CD4-positive, alpha-beta T cell treated with Interferon gamma for 1 hour (primary cell): ENCODE data around the gene DLG2.
"Not testable (repeated sequence)": the region's sequence is repeated elsewhere in the genome, so short reads cannot be mapped to it uniquely, and the experiment has no call there.

Source experiments
- DNase-seq: peaks from one replicate; pipeline ENCODE4 v3.0.0-alpha.2; 2020

The DLG2 gene

GRCh38 chr11:85301895-85302678, 325.1 kb downstream of the DLG2 start:
- DNase-seq: no peak

DNA sequence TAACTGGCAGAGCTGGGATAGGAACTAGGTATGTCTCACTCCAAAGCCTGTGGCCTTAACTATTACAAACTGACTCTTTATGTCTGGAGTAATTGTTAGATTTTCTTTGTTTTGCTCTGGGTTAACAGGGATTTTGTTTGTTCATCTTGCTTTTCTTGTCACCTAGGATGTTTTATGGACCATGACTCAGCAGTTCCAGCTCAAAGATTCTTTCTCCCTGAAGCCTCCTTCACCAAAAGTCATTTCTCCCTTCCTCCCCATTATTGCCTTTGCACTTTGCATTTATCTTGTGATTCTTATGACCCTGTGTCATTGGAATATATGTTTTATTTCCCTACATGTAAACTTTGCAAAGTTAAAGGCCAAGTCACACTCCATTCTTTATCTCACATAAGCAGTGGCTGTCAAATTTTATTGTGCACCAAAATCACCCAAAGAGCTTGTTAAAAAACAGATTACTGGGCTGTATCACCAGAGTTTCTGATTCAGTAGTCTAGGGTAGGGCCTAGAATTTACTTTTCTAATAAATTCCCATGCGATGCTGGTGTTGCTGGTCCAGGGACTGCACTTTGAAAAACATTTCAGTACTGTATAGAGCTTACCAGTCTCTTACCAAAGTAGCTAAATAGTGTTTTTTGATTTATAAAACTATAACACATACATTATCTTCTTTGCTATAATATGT, 327.7 kb downstream of the DLG2 start:
- DNase-seq: no peak

GRCh38 chr11:85295694-85296271, 331.4 kb downstream of the DLG2 start:
- no peak for DNase-seq

DNA sequence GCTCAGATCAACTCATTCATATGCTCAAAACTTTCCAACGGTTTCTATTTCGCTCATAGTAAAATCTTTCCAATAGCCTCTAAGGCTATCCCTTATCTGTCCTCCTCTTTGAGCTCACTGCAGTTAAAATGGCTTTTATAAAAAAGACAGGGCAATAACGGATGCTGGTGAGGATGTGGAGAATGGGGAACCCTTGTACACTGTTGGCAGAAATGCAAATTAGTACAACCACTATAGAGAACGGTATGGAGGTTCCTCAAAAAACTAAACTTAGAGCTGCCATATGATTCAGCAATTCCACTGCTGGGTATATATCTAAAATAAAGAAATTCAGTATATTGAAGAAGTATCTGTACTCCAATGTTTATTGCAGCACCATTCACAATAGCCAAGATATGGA, 345.6 kb downstream of the DLG2 start:
- DNase-seq: no peak

- no peak for DNase-seq
These were observed 347.9 kb downstream of the DLG2 start for GRCh38 chr11:85279267-85279666.

- no peak for DNase-seq
These were observed 349.5 kb downstream of the DLG2 start for GRCh38 chr11:85277693-85278092.

GRCh38 chr11:85276332-85276731, 350.8 kb downstream of the DLG2 start:
- DNase-seq: no peak

GRCh38 chr11:85270315-85270714, 356.8 kb downstream of the DLG2 start:
- DNase-seq: not testable (repeated sequence)

- no peak for DNase-seq
These were observed 358.0 kb downstream of the DLG2 start for GRCh38 chr11:85269109-85269508.

- DNase-seq: no peak
These were observed 360.5 kb downstream of the DLG2 start for GRCh38 chr11:85266646-85267045.

DNA sequence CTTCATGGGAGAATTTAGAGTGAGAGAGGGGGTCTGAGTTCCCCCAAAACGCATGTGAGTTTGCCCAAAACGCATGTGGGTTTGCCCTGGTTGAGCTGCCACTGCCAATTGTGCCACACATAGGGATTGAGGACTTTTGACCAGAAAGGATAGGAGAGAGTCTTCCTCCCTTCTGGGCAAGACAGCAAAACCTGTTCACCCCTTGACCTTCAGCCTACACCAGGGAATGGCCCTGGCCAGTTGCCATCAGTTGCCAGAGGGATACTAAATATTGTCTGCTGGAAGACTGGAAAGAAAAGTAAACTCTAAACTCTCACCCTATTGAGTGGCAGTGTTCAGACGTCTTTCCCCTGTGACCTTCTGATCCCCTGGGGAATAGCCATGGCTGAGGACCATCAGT, 363.8 kb downstream of the DLG2 start:
- DNase-seq: no peak

DNA sequence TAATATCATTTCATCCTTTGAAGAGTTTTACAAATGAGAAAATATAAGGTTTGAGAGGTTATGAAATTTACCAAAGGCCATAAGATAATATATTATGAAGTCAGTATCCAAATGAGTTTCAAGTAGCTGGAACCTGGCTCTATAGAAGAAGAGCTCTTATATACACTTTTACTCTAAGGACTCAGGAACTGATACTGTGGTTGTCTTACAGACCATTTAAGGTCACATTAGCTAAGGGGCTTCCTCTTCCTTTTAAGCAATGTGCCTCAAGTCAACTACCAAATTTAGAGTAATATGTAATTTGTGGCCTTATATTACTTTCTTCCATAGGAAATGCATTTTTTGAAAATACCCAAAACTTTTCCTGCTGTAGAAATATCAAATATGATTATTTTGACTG, 369.3 kb downstream of the DLG2 start:
- DNase-seq: no peak

- DNase-seq: no peak
These were observed 370.7 kb downstream of the DLG2 start for GRCh38 chr11:85256433-85256832.

GRCh38 chr11:85249482-85249881, 377.7 kb downstream of the DLG2 start:
- no peak for DNase-seq

GRCh38 chr11:85247797-85248196, 379.3 kb downstream of the DLG2 start:
- no peak for DNase-seq

DNA sequence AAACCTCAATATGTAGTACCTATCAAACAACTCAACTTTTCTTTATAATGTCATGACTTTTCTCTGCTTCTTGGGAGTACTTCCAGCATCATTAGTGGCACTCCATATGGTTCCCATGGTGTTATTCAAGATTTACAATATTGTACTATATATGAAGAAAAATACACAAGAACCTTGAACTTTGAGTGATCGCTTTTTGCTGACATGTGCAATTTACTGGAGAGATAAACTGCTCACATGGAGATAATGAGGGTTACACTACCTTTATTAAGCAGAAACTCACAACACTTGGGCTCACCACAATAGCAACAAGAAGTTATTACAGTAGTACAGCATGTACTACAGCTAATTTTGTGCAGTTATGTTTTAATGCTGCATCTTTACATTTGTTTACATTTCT, 388.2 kb downstream of the DLG2 start:
- no peak for DNase-seq

DNA sequence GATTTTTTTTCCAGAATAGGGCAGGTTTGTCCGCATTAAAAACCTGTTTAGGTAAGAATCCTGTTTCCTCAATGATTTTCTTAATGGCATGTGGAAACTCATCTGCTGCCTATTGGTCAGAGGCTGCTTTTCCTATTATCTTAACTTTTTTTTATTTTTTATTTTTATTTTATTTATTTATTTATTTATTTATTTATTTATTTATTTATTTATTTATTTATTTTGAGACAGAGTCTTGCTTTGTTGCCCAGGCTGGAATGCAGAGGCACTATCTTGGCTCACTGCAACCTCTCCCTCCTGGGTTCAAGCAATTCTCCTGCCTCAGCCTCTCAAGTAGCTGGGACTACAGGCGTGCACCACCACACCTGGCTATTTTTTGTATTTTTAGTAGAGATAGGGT, 389.1 kb downstream of the DLG2 start:
- not testable (repeated sequence) for DNase-seq

GRCh38 chr11:85236211-85236610, 390.9 kb downstream of the DLG2 start:
- no peak for DNase-seq

DNA sequence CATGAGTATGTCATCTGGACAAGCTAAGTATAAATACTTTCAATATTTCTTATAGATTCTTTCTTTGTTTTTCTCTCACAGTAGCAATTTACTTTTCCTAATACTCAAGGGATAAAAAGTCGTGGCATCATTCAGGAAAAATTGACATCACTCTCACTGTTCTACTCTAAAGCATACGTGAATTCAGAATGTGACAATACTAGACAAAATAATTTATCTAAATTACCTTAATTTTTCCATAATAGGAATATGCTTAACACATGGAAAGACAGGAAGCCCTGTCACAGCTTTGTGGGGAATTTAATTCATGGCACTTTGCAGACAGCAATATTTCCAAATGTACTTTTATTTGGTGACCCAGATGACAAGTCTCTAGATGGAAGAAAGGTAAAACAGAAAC, 394.6 kb downstream of the DLG2 start:
- DNase-seq: no peak

GRCh38 chr11:85231588-85231987, 395.6 kb downstream of the DLG2 start:
- DNase-seq: no peak

GRCh38 chr11:85229723-85230122, 397.4 kb downstream of the DLG2 start:
- not testable (repeated sequence) for DNase-seq

DNA sequence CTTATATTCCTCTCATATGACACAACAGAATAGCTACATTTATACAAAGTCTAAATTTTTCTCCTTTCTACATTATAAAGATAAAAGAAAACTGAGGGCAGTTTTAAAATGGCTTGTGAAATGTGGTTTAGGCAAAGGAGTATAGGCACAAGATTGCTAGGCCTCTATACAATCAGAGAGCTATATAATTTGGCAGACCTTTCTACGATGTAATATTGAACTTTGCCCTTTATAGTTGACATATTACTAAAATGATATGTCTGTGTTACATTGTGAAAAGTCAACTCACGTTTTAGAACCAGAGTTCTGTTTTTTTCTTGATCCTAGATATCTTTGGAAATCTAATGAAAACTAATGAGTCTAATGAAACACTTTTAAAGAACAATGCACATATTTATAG, 430.2 kb downstream of the DLG2 start:
- no peak for DNase-seq

GRCh38 chr11:85195934-85196333, 431.2 kb downstream of the DLG2 start:
- no peak for DNase-seq

- DNase-seq: no peak
These were observed 439.2 kb downstream of the DLG2 start for GRCh38 chr11:85187992-85188391.
